Bronchial epithelial cell (primary cell): ENCODE results near the gene NOTUM. TPM values are rescaled to one million over a fixed set of nuclear protein-coding genes. Genes with fewer than 3 reads are reported as not detected.

Source experiments
- DNase-seq: peaks from one replicate; pipeline ENCODE4 v3.0.0-alpha.2; 2010; ENCODE audit warnings: low read depth
- FAIRE-seq: peaks from 2 replicates; lab custom pipeline; 2011; peaks lifted over from hg19 to GRCh38; lab: Jason Lieb, UNC
- H3K27me3 ChIP-seq: 2 replicates; pipeline ENCODE4 v1.5.1; 2011; ENCODE audit warnings: low read length; ENCODE audit not compliant: control insufficient read depth, insufficient read depth
- H3K36me3 ChIP-seq: 2 replicates; pipeline ENCODE4 v1.5.1; 2011; ENCODE audit warnings: low read length; ENCODE audit not compliant: control insufficient read depth, insufficient read depth
- H3K4me3 ChIP-seq: 2 replicates; pipeline ENCODE4 v1.5.1; 2011; ENCODE audit warnings: mild to moderate bottlenecking, low read depth, low read length, control low read depth
- CTCF ChIP-seq: IDR thresholded peaks from 2 replicates; pipeline ENCODE4 v1.5.1; 2011; ENCODE audit warnings: mild to moderate bottlenecking, moderate library complexity, low read length, control low read depth, inconsistent platforms; ENCODE audit not compliant: insufficient read depth, severe bottlenecking
- total RNA-seq: library from RNA; depleted of rRNA; stranded (reverse); fragments of >200 nt; gene quantifications from 2 replicates; pipeline ENCODE4 v1.2.1, GENCODE V29; 2014

NOTUM gene
- total RNA-seq, 1 donor from 2014 or later, result not detected

- no peak for TF ChIP-seq CTCF
- DNase-seq (no peak), FAIRE-seq (no peak)
- no peaks in the 10 kb centered on the region for H3K27me3 ChIP-seq
- H3K36me3 ChIP-seq, result peaks cover 10% of the 10 kb centered on the region
- H3K4me3 ChIP-seq, result no peak overlapping the region
These were observed 29.2 kb downstream of the NOTUM start for GRCh38 chr17:81931557-81932332.

- no peak for DNase-seq
- no peak overlapping the region for H3K4me3 ChIP-seq
- peaks cover 10% of the 10 kb centered on the region for H3K36me3 ChIP-seq
- FAIRE-seq, result no peak
- no peak for TF ChIP-seq CTCF
- no peaks in the 10 kb centered on the region for H3K27me3 ChIP-seq
These were observed 29.8 kb downstream of the NOTUM start for GRCh38 chr17:81931189-81931556.

- DNase-seq, result no peak
- TF ChIP-seq CTCF, result no peak
- Histone ChIP-seq H3K27me3 (no peaks in the 10 kb centered on the region), H3K4me3 (no peak overlapping the region), H3K36me3 (peaks cover 7% of the 10 kb centered on the region)
- FAIRE-seq, result no peak
These were observed 30.6 kb downstream of the NOTUM start for GRCh38 chr17:81930142-81931125.

GRCh38 chr17:81929253-81930141 lies 31.5 kb downstream of the NOTUM start:
- no peak for DNase-seq
- no peaks in the 10 kb centered on the region for H3K27me3 ChIP-seq
- TF ChIP-seq CTCF, result no peak
- peaks cover 2% of the 10 kb centered on the region for H3K36me3 ChIP-seq
- no peak overlapping the region for H3K4me3 ChIP-seq
- no peak for FAIRE-seq

GRCh38 chr17:81928544-81929252 lies 32.3 kb downstream of the NOTUM start:
- TF ChIP-seq CTCF, result no peak
- FAIRE-seq (no peak), DNase-seq (no peak)
- H3K36me3 ChIP-seq, result no peaks in the 10 kb centered on the region
- no peaks in the 10 kb centered on the region for H3K27me3 ChIP-seq
- peak overlapping the region; percentile 72 for H3K4me3 ChIP-seq
